Peyer's patch (tissue), 4 donors: Measurements from ENCODE around the gene CACNA1H.

Experiments
- POLR2A ChIP-seq, 2 donors: fragments of 450-650 bp; IDR thresholded peaks; one replicate each; pipeline ENCODE4 v1.5.1; 2017; ENCODE audit warnings: antibody characterized with exemption in 2 of 2, mild to moderate bottlenecking in 2 of 2, moderate library complexity in 2 of 2
- TF ChIP-seq, protein P1 (sequence below), 6 experiments: fragments of 450-650 bp in 4 of 6; fragments of 200-600 bp in 2 of 6; sonication (generic) in 1 of 6; IDR thresholded peaks; one replicate each; pipeline ENCODE4 v1.5.1; 2017 to 2019; ENCODE audit warnings: antibody characterized with exemption in 6 of 6, mild to moderate bottlenecking in 3 of 6, moderate library complexity in 1 of 6

DNA sequence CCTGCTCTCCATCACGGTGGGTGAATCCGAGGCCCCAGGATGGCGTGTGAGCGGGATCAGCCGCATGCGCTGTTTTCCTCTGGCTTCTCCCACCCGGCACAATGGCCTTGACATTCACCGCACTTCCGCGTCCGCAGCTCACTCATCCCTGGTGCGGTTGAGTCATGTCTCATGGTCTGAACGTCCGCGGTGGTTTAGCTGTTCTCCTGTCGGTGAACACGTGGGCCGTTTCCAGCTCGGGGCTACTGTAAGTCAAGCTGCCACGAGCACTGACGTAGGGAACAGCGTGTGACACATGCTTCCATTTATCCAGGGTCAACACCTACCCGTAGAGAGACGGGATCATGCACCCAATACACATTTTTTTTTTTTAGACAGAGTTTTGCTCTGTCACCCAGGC is 15.3 kb upstream of the CACNA1H start:
- no peak for TF ChIP-seq POLR2A (IDR thresholded peaks at IDR 0.05)
- TF ChIP-seq, protein P1, sequence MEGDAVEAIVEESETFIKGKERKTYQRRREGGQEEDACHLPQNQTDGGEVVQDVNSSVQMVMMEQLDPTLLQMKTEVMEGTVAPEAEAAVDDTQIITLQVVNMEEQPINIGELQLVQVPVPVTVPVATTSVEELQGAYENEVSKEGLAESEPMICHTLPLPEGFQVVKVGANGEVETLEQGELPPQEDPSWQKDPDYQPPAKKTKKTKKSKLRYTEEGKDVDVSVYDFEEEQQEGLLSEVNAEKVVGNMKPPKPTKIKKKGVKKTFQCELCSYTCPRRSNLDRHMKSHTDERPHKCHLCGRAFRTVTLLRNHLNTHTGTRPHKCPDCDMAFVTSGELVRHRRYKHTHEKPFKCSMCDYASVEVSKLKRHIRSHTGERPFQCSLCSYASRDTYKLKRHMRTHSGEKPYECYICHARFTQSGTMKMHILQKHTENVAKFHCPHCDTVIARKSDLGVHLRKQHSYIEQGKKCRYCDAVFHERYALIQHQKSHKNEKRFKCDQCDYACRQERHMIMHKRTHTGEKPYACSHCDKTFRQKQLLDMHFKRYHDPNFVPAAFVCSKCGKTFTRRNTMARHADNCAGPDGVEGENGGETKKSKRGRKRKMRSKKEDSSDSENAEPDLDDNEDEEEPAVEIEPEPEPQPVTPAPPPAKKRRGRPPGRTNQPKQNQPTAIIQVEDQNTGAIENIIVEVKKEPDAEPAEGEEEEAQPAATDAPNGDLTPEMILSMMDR (IDR thresholded peaks at IDR 0.05) = no peak
